Muscle of leg (tissue), 11 donors: Measurements from ENCODE around the gene FNDC3B. TPM values are rescaled to one million over a fixed set of nuclear protein-coding genes. Genes with fewer than 3 reads are reported as not detected.

Source experiments
- DNase-seq: peaks from one replicate; pipeline ENCODE4 v3.0.0; 2013
- H3K27ac ChIP-seq: one replicate; pipeline ENCODE4 v1.5.1; 2013; ENCODE audit warnings: mild to moderate bottlenecking, low read length, control low read depth
- H3K27me3 ChIP-seq: one replicate; pipeline ENCODE4 v1.6.1; 2013; ENCODE audit warnings: low read length; ENCODE audit not compliant: control insufficient read depth, insufficient read depth
- H3K36me3 ChIP-seq: one replicate; pipeline ENCODE4 v1.6.1; 2013; ENCODE audit warnings: low read length; ENCODE audit not compliant: control insufficient read depth, insufficient read depth
- H3K4me1 ChIP-seq: one replicate; pipeline ENCODE4 v1.6.1; 2013; ENCODE audit warnings: low read length; ENCODE audit not compliant: control insufficient read depth, insufficient read depth
- H3K4me3 ChIP-seq: one replicate; pipeline ENCODE4 v1.5.1; 2013; ENCODE audit warnings: low read length, control low read depth
- H3K9me3 ChIP-seq: replicated peaks from 2 replicates; pipeline ENCODE4 v1.6.1; 2013; ENCODE audit warnings: low read depth, low read length; ENCODE audit not compliant: control insufficient read depth
- WGBS: methylation state at CpG from one replicate; pipeline ENCODE4 v1.1.5; 2013; ENCODE audit warnings: missing lambda C conversion rate; ENCODE audit not compliant: insufficient coverage; 5-methylcytosine and 5-hydroxymethylcytosine counted together
- polyA plus RNA-seq, 8 donors: library from polyadenylated mRNA; unstranded; fragments of 120-200 nt; gene quantifications; one replicate each; pipeline versions ENCODE4 v1.2.1 to v1.2.3, GENCODE V29; 2013; ENCODE audit warnings: inconsistent platforms in 1 of 8, low replicate concordance in 1 of 8; ENCODE audit not compliant: insufficient read length in 8 of 8, insufficient read depth in 1 of 8
- total RNA-seq: library from RNA; stranded (reverse); fragments of 120-200 nt; gene quantifications from one replicate; pipeline ENCODE4 v1.2.4, GENCODE V29; 2013

Gene FNDC3B
- total and polyA plus RNA-seq, 9 donors = 35.1 to 98.8 (median 58.3) TPM

DNA sequence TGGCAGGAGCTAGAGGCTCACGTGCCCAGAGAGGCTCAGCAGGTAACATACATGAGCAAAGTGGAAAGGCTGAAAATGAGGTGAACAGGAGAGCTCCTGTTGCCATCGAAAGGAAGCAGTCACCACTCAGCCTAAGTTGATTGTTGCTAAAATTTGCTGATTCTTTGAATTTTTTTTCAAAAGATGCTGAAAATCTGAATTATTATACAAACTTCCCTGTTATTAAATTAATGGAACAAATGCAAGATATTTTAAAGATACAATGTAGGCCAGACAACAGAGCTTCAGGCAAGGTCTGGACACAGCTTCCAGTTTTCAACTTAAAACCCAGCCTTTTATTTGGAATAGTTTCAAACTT lies 257.6 kb downstream of the FNDC3B start:
- WGBS = no CpG with 5 or more reads among the region's 2 CpGs
- Histone ChIP-seq H3K36me3 (peaks cover 34% of the 10 kb centered on the region), H3K27ac (no peak overlapping the region)

GRCh38 chr3:172298247-172298646 lies 258.9 kb downstream of the FNDC3B start:
- Histone ChIP-seq H3K9me3 (no peaks in the 10 kb centered on the region), H3K4me1 (peaks cover 5% of the 10 kb centered on the region), H3K27ac (no peak overlapping the region), H3K36me3 (peaks cover 32% of the 10 kb centered on the region), H3K27me3 (no peaks in the 10 kb centered on the region), H3K4me3 (no peak overlapping the region)
- WGBS = no CpG with 5 or more reads among the region's 3 CpGs
- DNase-seq = no peak

More for the DNA sequence above, 257.6 kb downstream of the FNDC3B start:
- H3K4me1 ChIP-seq = peaks cover 10% of the 10 kb centered on the region
- no peaks in the 10 kb centered on the region for H3K27me3 ChIP-seq
- no peak for DNase-seq
- no peak overlapping the region for H3K4me3 ChIP-seq
- no peaks in the 10 kb centered on the region for H3K9me3 ChIP-seq

- no peaks in the 10 kb centered on the region for H3K27me3 ChIP-seq
- no CpG with 5 or more reads among the region's 2 CpGs for WGBS
- DNase-seq = no peak
- peaks cover 5% of the 10 kb centered on the region for H3K4me1 ChIP-seq
- peaks cover 27% of the 10 kb centered on the region for H3K36me3 ChIP-seq
- no peaks in the 10 kb centered on the region for H3K9me3 ChIP-seq
- H3K27ac ChIP-seq = no peak overlapping the region
- H3K4me3 ChIP-seq = no peak overlapping the region
Observed at GRCh38 chr3:172300187-172300586, 260.8 kb downstream of the FNDC3B start.

- Histone ChIP-seq H3K36me3 (peaks cover 26% of the 10 kb centered on the region), H3K9me3 (no peaks in the 10 kb centered on the region), H3K4me3 (no peak overlapping the region), H3K27me3 (no peaks in the 10 kb centered on the region), H3K4me1 (peaks cover 5% of the 10 kb centered on the region), H3K27ac (no peak overlapping the region)
- WGBS = 90% methylated on average over 2 of the region's 5 CpGs
- no peak for DNase-seq
Observed at GRCh38 chr3:172300862-172301261, 261.5 kb downstream of the FNDC3B start.

DNA sequence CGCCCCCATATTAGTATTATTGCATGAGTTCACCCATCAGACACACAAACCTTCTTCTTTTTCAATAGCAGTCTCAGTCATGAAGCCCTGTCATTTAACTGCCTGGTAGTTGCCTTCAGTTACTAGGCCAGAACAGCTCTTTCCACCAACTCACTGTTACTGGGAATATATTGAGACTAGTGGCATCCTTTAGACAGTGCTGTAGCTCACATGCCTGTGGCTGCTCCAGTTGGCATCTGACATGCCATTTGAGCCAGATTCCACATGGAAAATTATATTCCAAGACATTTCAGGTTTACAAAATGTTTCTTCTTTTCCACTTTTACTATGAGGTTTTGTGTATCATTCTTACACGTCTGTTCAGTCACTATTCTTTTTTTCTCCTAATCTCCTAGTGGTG lies 262.8 kb downstream of the FNDC3B start:
- Histone ChIP-seq H3K4me1 (peaks cover 5% of the 10 kb centered on the region), H3K4me3 (no peak overlapping the region), H3K27ac (no peak overlapping the region), H3K9me3 (no peaks in the 10 kb centered on the region), H3K36me3 (peaks cover 18% of the 10 kb centered on the region), H3K27me3 (no peaks in the 10 kb centered on the region)
- peak; percentile 69 for DNase-seq
- whole genome bisulfite sequencing = 100% methylated on average over 1 of the region's 2 CpGs

GRCh38 chr3:172303181-172303580 lies 263.8 kb downstream of the FNDC3B start:
- WGBS = no CpG with 5 or more reads among the region's 4 CpGs
- DNase-seq = peak; percentile 66
- H3K36me3 ChIP-seq = peaks cover 23% of the 10 kb centered on the region

GRCh38 chr3:172303941-172304558 lies 264.7 kb downstream of the FNDC3B start:
- no peak overlapping the region for H3K4me3 ChIP-seq
- peaks cover 26% of the 10 kb centered on the region for H3K36me3 ChIP-seq
- no peaks in the 10 kb centered on the region for H3K27me3 ChIP-seq
- WGBS = 79% methylated on average over 2 of the region's 4 CpGs
- no peaks in the 10 kb centered on the region for H3K9me3 ChIP-seq
- H3K27ac ChIP-seq = no peak overlapping the region
- DNase-seq = no peak
- peaks cover 5% of the 10 kb centered on the region for H3K4me1 ChIP-seq

More at GRCh38 chr3:172303181-172303580, 263.8 kb downstream of the FNDC3B start:
- H3K9me3 ChIP-seq = no peaks in the 10 kb centered on the region
- no peak overlapping the region for H3K27ac ChIP-seq
- H3K27me3 ChIP-seq = no peaks in the 10 kb centered on the region
- no peak overlapping the region for H3K4me3 ChIP-seq
- H3K4me1 ChIP-seq = peaks cover 5% of the 10 kb centered on the region

DNA sequence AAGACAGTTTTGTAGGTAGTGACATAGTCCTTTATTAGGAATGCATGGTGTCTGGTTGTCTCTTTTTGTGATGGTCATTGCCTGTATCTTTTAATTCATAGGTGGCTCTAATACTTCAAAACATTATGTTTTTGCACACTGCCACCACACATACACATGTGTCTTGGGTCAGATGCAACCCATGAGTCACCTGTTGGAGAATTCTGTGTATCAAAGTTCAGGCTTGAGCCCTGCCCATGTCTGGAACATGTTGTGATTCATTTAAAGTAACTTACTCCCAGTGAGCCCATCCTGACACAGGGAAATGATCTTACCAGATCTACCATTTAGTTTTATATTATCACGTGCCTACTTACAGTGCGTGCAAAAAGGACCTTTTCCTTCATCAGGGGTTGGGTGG lies 266.2 kb downstream of the FNDC3B start:
- WGBS = no CpG with 5 or more reads among the region's 2 CpGs
- Histone ChIP-seq H3K36me3 (peaks cover 34% of the 10 kb centered on the region), H3K4me1 (peaks cover 5% of the 10 kb centered on the region), H3K27me3 (no peaks in the 10 kb centered on the region), H3K27ac (no peak overlapping the region), H3K4me3 (no peak overlapping the region), H3K9me3 (no peaks in the 10 kb centered on the region)
- no peak for DNase-seq

DNA sequence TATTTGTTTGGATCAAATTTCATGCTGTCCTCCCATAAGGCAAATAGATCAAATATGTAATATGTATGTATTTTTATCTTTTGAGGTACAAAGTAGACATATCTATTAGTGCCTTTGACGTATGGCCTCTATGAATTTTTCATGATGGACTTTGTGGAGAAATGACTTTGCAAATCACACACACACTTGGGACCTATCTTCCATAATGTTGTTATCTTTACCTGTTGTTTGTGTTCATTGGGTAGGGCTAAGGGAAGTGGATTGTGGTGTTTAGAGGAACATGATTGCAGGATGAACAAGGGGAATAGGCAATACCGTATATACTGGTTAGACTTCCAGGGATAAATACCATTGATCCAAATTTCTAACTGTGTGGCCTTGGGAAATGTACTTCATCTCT lies 266.6 kb downstream of the FNDC3B start:
- H3K36me3 ChIP-seq = peaks cover 32% of the 10 kb centered on the region
- peaks cover 5% of the 10 kb centered on the region for H3K4me1 ChIP-seq

GRCh38 chr3:172307141-172307560 lies 267.8 kb downstream of the FNDC3B start:
- Histone ChIP-seq H3K27me3 (no peaks in the 10 kb centered on the region), H3K27ac (no peak overlapping the region), H3K4me3 (no peak overlapping the region), H3K4me1 (peaks cover 4% of the 10 kb centered on the region), H3K36me3 (peaks cover 35% of the 10 kb centered on the region), H3K9me3 (no peaks in the 10 kb centered on the region)
- 100% methylated on average over 1 of the region's 5 CpGs for WGBS
- no peak for DNase-seq

More for the DNA sequence above, 266.6 kb downstream of the FNDC3B start:
- Histone ChIP-seq H3K27ac (no peak overlapping the region), H3K27me3 (no peaks in the 10 kb centered on the region), H3K4me3 (no peak overlapping the region), H3K9me3 (no peaks in the 10 kb centered on the region)
- no peak for DNase-seq
- no CpG with 5 or more reads among the region's 2 CpGs for WGBS

GRCh38 chr3:172309059-172309458 lies 269.7 kb downstream of the FNDC3B start:
- H3K36me3 ChIP-seq = peaks cover 39% of the 10 kb centered on the region
- no peak overlapping the region for H3K4me3 ChIP-seq
- peaks cover 12% of the 10 kb centered on the region for H3K4me1 ChIP-seq
- WGBS = no CpG with 5 or more reads among the region's 3 CpGs
- DNase-seq = no peak
- H3K27me3 ChIP-seq = no peaks in the 10 kb centered on the region
- no peak overlapping the region for H3K27ac ChIP-seq
- no peaks in the 10 kb centered on the region for H3K9me3 ChIP-seq
